WTC11 (cell line): ENCODE results near the gene ITPR2. TPM values are rescaled to one million over a fixed set of nuclear protein-coding genes. Genes with fewer than 3 reads are reported as not detected.

Experiments
- ATAC-seq: fragments of 200-7000 bp; cut with Tn5 transposase; 2 replicates; pipeline ENCODE4 v1.10.0; 2021; ENCODE audit warnings: mild to moderate bottlenecking, moderate library complexity
- CTCF ChIA-PET: fragments of 300-600 bp; sonication (Branson Sonifier 250); formaldehyde crosslinking; loops from one replicate; lab custom pipeline; 2021; ENCODE audit warnings: antibody characterized with exemption; lab: Charles Lee
- POLR2A ChIA-PET: fragments of 350-600 bp; sonication (Branson Sonifier 250); formaldehyde crosslinking; loops from one replicate; lab custom pipeline; 2021; ENCODE audit warnings: antibody characterized with exemption; lab: Charles Lee
- DNase-seq: peaks from one replicate; pipeline ENCODE4 v3.0.0; 2021; ENCODE audit warnings: low spot score
- H3K27ac Mint-ChIP-seq: 2 replicates; pipeline ENCODE4 v1.8.0; 2021; ENCODE audit warnings: mixed read lengths
- H3K27me3 Mint-ChIP-seq: 2 replicates; pipeline ENCODE4 v1.8.0; 2021; ENCODE audit warnings: low read depth, mild to moderate bottlenecking, moderate library complexity, mixed read lengths
- H3K36me3 Mint-ChIP-seq: 2 replicates; pipeline ENCODE4 v1.8.0; 2021; ENCODE audit warnings: mixed read lengths
- H3K4me1 Mint-ChIP-seq: 2 replicates; pipeline ENCODE4 v1.8.0; 2022; ENCODE audit warnings: mixed read lengths
- H3K4me3 Mint-ChIP-seq: 2 replicates; pipeline ENCODE4 v1.8.0; 2021; ENCODE audit warnings: mild to moderate bottlenecking, moderate library complexity, mixed read lengths
- H3K9me3 Mint-ChIP-seq: 2 replicates; pipeline ENCODE4 v1.8.0; 2021; ENCODE audit warnings: mixed read lengths
- AFF4 ChIP-seq: sonication (generic); formaldehyde crosslinking; IDR thresholded peaks from 2 replicates; pipeline ENCODE4 v1.8.1; 2023; ENCODE audit warnings: mild to moderate bottlenecking, missing genetic modification reagents, borderline replicate concordance
- AR ChIP-seq: fragments of 250-450 bp; sonication (Bioruptor Pico); IDR thresholded peaks from 2 replicates; pipeline ENCODE4 v1.9.0; 2021; ENCODE audit warnings: mild to moderate bottlenecking
- ATF2 ChIP-seq: sonication (generic); formaldehyde crosslinking; IDR thresholded peaks from 2 replicates; pipeline ENCODE4 v1.8.1; 2022; ENCODE audit warnings: low read depth, missing genetic modification reagents, borderline replicate concordance
- ELF4 ChIP-seq: sonication (generic); formaldehyde crosslinking; IDR thresholded peaks from 2 replicates; pipeline ENCODE4 v1.8.1; 2022; ENCODE audit warnings: low read depth, mild to moderate bottlenecking, moderate library complexity, missing genetic modification reagents
- NR1H2 ChIP-seq: sonication (generic); formaldehyde crosslinking; IDR thresholded peaks from 2 replicates; pipeline ENCODE4 v1.9.0; 2021; ENCODE audit warnings: mild to moderate bottlenecking, moderate library complexity, missing genetic modification reagents
- PREB ChIP-seq: sonication (generic); formaldehyde crosslinking; IDR thresholded peaks from 2 replicates; pipeline ENCODE4 v1.8.1; 2022; ENCODE audit warnings: mild to moderate bottlenecking, missing genetic modification reagents, moderate library complexity, borderline replicate concordance
- SOX15 ChIP-seq: fragments of 250-450 bp; sonication (Bioruptor Pico); IDR thresholded peaks from 2 replicates; pipeline ENCODE4 v1.9.0; 2021; ENCODE audit warnings: mild to moderate bottlenecking
- TEAD4 ChIP-seq: sonication (generic); formaldehyde crosslinking; IDR thresholded peaks from 2 replicates; pipeline ENCODE4 v1.8.0; 2022; ENCODE audit warnings: mild to moderate bottlenecking, missing genetic modification reagents
- ZNF121 ChIP-seq: sonication (generic); formaldehyde crosslinking; IDR thresholded peaks from 2 replicates; pipeline ENCODE4 v1.8.0; 2023; ENCODE audit warnings: missing genetic modification reagents
- ZNF232 ChIP-seq: sonication (generic); formaldehyde crosslinking; IDR thresholded peaks from 2 replicates; pipeline ENCODE4 v1.8.0; 2022; ENCODE audit warnings: mild to moderate bottlenecking, missing genetic modification reagents
- ZNF396 ChIP-seq: fragments of 250-450 bp; sonication (Bioruptor Pico); IDR thresholded peaks from 2 replicates; pipeline ENCODE4 v1.8.0; 2021; ENCODE audit warnings: mild to moderate bottlenecking, moderate library complexity, borderline replicate concordance
- ZNF423 ChIP-seq: fragments of 250-450 bp; sonication (Bioruptor Pico); IDR thresholded peaks from 2 replicates; pipeline ENCODE4 v2.1.2; 2022; ENCODE audit warnings: mild to moderate bottlenecking, moderate library complexity
- ZNF512 ChIP-seq: sonication (generic); formaldehyde crosslinking; IDR thresholded peaks from 2 replicates; pipeline ENCODE4 v1.8.1; 2022; ENCODE audit warnings: missing genetic modification reagents, borderline replicate concordance
- total RNA-seq: library from RNA; stranded (reverse); gene quantifications from 3 replicates; pipeline ENCODE4 v1.2.3, GENCODE V29; 2021
- TF ChIP-seq, protein P1 (sequence below): sonication (generic); formaldehyde crosslinking; IDR thresholded peaks from 2 replicates; pipeline ENCODE4 v1.8.0; 2022; ENCODE audit warnings: mild to moderate bottlenecking, missing genetic modification reagents
- TF ChIP-seq, protein P2 (sequence below): sonication (generic); formaldehyde crosslinking; IDR thresholded peaks from 2 replicates; pipeline ENCODE4 v1.8.1; 2023; ENCODE audit warnings: mild to moderate bottlenecking, missing genetic modification reagents

ITPR2 gene
- total RNA-seq, 1 experiment from 2014 or later: 50.7 TPM

GRCh38 chr12:26292596-26292995 lies 540.4 kb downstream of the ITPR2 start (continued):
- TF ChIP-seq ZNF512 (CRISPR knock-in tag) (no peak), ELF4 (CRISPR knock-in tag) (no peak), TEAD4 (no peak), ZNF423 (no peak), ZNF121 (CRISPR knock-in tag) (no peak), AFF4 (CRISPR knock-in tag) (no peak)

DNA sequence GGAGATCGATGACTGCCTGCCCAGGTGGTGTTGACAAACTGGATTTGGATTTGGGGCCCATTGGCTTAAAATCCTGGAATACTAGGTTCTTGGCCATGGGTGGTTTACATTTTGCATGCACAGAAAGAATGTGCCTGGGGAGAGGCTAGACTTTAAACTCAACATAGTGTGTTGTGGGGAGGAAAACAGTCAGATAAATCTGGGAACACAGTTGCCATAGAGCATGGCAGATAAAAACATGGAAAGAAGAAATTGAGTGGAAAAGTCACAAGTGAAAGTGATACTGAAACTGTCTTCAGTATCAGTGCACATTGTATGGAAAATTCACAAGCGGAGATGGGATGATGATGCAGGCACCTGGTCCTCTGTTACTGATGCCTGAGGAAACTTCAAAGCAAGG lies 542.4 kb downstream of the ITPR2 start:
- Mint-ChIP-seq H3K27ac (no peak overlapping the region), H3K4me3 (no peak overlapping the region), H3K27me3 (no peaks in the 10 kb centered on the region; the same call in 1 of the 2 replicates), H3K9me3 (no peaks in the 10 kb centered on the region), H3K36me3 (no peaks in the 10 kb centered on the region), H3K4me1 (no peaks in the 10 kb centered on the region)
- ATAC-seq (no peak), DNase-seq (no peak)
- ChIA-PET CTCF (no interaction called here), POLR2A (no interaction called here)
- TF ChIP-seq PREB (CRISPR knock-in tag) (no peak), ATF2 (CRISPR knock-in tag) (no peak), NR1H2 (CRISPR knock-in tag) (no peak), ZNF232 (CRISPR knock-in tag) (no peak), AR (no peak), ZNF396 (CRISPR knock-in tag) (no peak), SOX15 (no peak)
- TF ChIP-seq, protein P1, sequence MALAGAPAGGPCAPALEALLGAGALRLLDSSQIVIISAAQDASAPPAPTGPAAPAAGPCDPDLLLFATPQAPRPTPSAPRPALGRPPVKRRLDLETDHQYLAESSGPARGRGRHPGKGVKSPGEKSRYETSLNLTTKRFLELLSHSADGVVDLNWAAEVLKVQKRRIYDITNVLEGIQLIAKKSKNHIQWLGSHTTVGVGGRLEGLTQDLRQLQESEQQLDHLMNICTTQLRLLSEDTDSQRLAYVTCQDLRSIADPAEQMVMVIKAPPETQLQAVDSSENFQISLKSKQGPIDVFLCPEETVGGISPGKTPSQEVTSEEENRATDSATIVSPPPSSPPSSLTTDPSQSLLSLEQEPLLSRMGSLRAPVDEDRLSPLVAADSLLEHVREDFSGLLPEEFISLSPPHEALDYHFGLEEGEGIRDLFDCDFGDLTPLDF (CRISPR knock-in tag): no peak
- TF ChIP-seq, protein P2, sequence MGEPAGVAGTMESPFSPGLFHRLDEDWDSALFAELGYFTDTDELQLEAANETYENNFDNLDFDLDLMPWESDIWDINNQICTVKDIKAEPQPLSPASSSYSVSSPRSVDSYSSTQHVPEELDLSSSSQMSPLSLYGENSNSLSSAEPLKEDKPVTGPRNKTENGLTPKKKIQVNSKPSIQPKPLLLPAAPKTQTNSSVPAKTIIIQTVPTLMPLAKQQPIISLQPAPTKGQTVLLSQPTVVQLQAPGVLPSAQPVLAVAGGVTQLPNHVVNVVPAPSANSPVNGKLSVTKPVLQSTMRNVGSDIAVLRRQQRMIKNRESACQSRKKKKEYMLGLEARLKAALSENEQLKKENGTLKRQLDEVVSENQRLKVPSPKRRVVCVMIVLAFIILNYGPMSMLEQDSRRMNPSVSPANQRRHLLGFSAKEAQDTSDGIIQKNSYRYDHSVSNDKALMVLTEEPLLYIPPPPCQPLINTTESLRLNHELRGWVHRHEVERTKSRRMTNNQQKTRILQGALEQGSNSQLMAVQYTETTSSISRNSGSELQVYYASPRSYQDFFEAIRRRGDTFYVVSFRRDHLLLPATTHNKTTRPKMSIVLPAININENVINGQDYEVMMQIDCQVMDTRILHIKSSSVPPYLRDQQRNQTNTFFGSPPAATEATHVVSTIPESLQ (CRISPR knock-in tag): no peak
